Measurements from ENCODE around the gene MAOB. TPM values are rescaled to one million over a fixed set of nuclear protein-coding genes. Genes with fewer than 3 reads are reported as not detected.

MAOB gene
- total RNA-seq, 1 experiment from 2014 or later = not detected

GRCh38 chrX:43758044-43758443 lies 124.2 kb downstream of the MAOB start:
- ATAC-seq (no peak), DNase-seq (no peak)

GRCh38 chrX:43756076-43756475 lies 126.2 kb downstream of the MAOB start:
- ATAC-seq (no peak), DNase-seq (no peak)
- H3K4me1 ChIP-seq (ENCODE audit: insufficient read depth, low read length) = no peaks in the 10 kb centered on the region
- POLR2A ChIA-PET (ENCODE audit: unreplicated experiment) = no interaction called here
- CTCF ChIA-PET = no interaction called here
- no peaks in the 10 kb centered on the region for H3F3A ChIP-seq (ENCODE audit: low read length, unreplicated experiment)
- H3K9ac ChIP-seq (ENCODE audit: low read length) = no peak overlapping the region
- H3K4me2 ChIP-seq (ENCODE audit: low read length) = no peak overlapping the region
- H3K4me3 ChIP-seq (ENCODE audit: low read length) = no peak overlapping the region
- no peaks in the 10 kb centered on the region for H4K20me1 ChIP-seq (ENCODE audit: low read length)
- no peaks in the 10 kb centered on the region for H3K9me3 ChIP-seq (ENCODE audit: low read length)
- no peak overlapping the region for H2AFZ ChIP-seq (ENCODE audit: low read length)
- BruUV-seq (replicated peaks) = no TSS peak
- H3K27me3 ChIP-seq (ENCODE audit: low read length) = no peaks in the 10 kb centered on the region
- intact Hi-C loops (cut with micrococcal nuclease) = loop anchor here (5.0 to 10.0 kb wide), 2 partner anchors 51 to 411 kb away; no protein-coding TSS in a partner anchor
- TF ChIP-seq EZH2phosphoT487 (IDR thresholded peaks at IDR 0.05; ENCODE audit: borderline replicate concordance, low read length) = no peak
- TF ChIP-seq CTCF (conservative IDR thresholded peaks at IDR 0.05; ENCODE audit: low read depth, low read length) = no peak
- TF ChIP-seq EZH2 (IDR thresholded peaks at IDR 0.05; ENCODE audit: low read length, unreplicated experiment) = no peak
- no peaks in the 10 kb centered on the region for H3K79me2 ChIP-seq (ENCODE audit: low read length)
- H3K9me2 ChIP-seq (replicated peaks; ENCODE audit: low read length) = no peaks in the 10 kb centered on the region
- H3K27ac ChIP-seq (ENCODE audit: low read length) = no peak overlapping the region
- no peaks in the 10 kb centered on the region for H3K36me3 ChIP-seq (ENCODE audit: low read depth, low read length)

More at GRCh38 chrX:43758044-43758443, 124.2 kb downstream of the MAOB start:
- Histone ChIP-seq H3K27me3 (ENCODE audit: low read length) (no peaks in the 10 kb centered on the region), H3K9ac (ENCODE audit: low read length) (no peak overlapping the region), H3K36me3 (ENCODE audit: low read depth, low read length) (no peaks in the 10 kb centered on the region), H3F3A (ENCODE audit: low read length, unreplicated experiment) (no peaks in the 10 kb centered on the region), H2AFZ (ENCODE audit: low read length) (no peak overlapping the region), H3K4me2 (ENCODE audit: low read length) (no peak overlapping the region), H3K79me2 (ENCODE audit: low read length) (no peaks in the 10 kb centered on the region), H3K27ac (ENCODE audit: low read length) (no peak overlapping the region), H3K9me2 (replicated peaks; ENCODE audit: low read length) (no peaks in the 10 kb centered on the region), H3K4me3 (ENCODE audit: low read length) (no peak overlapping the region), H3K4me1 (ENCODE audit: insufficient read depth, low read length) (no peaks in the 10 kb centered on the region), H3K9me3 (ENCODE audit: low read length) (no peaks in the 10 kb centered on the region), H4K20me1 (ENCODE audit: low read length) (no peaks in the 10 kb centered on the region)
- POLR2A ChIA-PET (ENCODE audit: unreplicated experiment) = no interaction called here
- no TSS peak for BruUV-seq (replicated peaks)
- CTCF ChIA-PET = no interaction called here
- intact Hi-C loops (cut with micrococcal nuclease) = loop anchor here (5.0 to 10.0 kb wide), 2 partner anchors 49 to 413 kb away; no protein-coding TSS in a partner anchor
- no peak for TF ChIP-seq EZH2phosphoT487 (IDR thresholded peaks at IDR 0.05; ENCODE audit: borderline replicate concordance, low read length)
- TF ChIP-seq CTCF (conservative IDR thresholded peaks at IDR 0.05; ENCODE audit: low read depth, low read length) = no peak
- no peak for TF ChIP-seq EZH2 (IDR thresholded peaks at IDR 0.05; ENCODE audit: low read length, unreplicated experiment)

- POLR2A ChIA-PET (ENCODE audit: unreplicated experiment) = no interaction called here
- H3K79me2 ChIP-seq (ENCODE audit: low read length) = no peaks in the 10 kb centered on the region
- no peak overlapping the region for H3K27ac ChIP-seq (ENCODE audit: low read length)
- no peaks in the 10 kb centered on the region for H4K20me1 ChIP-seq (ENCODE audit: low read length)
- H3K9me2 ChIP-seq (replicated peaks; ENCODE audit: low read length) = no peaks in the 10 kb centered on the region
- CTCF ChIA-PET = no interaction called here
- H3K36me3 ChIP-seq (ENCODE audit: low read depth, low read length) = no peaks in the 10 kb centered on the region
- TF ChIP-seq EZH2 (IDR thresholded peaks at IDR 0.05; ENCODE audit: low read length, unreplicated experiment) = no peak
- no peak for TF ChIP-seq CTCF (conservative IDR thresholded peaks at IDR 0.05; ENCODE audit: low read depth, low read length)
- no peak for TF ChIP-seq EZH2phosphoT487 (IDR thresholded peaks at IDR 0.05; ENCODE audit: borderline replicate concordance, low read length)
- no peak overlapping the region for H3K4me3 ChIP-seq (ENCODE audit: low read length)
- intact Hi-C loops (cut with micrococcal nuclease) = loop anchor here (10.0 kb wide), 1 partner anchor 409 kb away; no protein-coding TSS in a partner anchor
- no TSS peak for BruUV-seq (replicated peaks)
- H3K4me2 ChIP-seq (ENCODE audit: low read length) = no peak overlapping the region
- ATAC-seq (no peak), DNase-seq (no peak)
- no peaks in the 10 kb centered on the region for H3F3A ChIP-seq (ENCODE audit: low read length, unreplicated experiment)
- H3K9ac ChIP-seq (ENCODE audit: low read length) = no peak overlapping the region
- no peaks in the 10 kb centered on the region for H3K4me1 ChIP-seq (ENCODE audit: insufficient read depth, low read length)
- no peaks in the 10 kb centered on the region for H3K9me3 ChIP-seq (ENCODE audit: low read length)
- H2AFZ ChIP-seq (ENCODE audit: low read length) = no peak overlapping the region
- no peaks in the 10 kb centered on the region for H3K27me3 ChIP-seq (ENCODE audit: low read length)
These were observed 128.6 kb downstream of the MAOB start for GRCh38 chrX:43753637-43754036.

Measured in PC-3 (cell line).